Right lobe of liver (tissue), 4 donors: ENCODE data around the gene TUBGCP2.

Experiments used
- POLR2A ChIP-seq: fragments of 450-650 bp; IDR thresholded peaks from one replicate; pipeline ENCODE4 v1.6.1; 2017; ENCODE audit warnings: antibody characterized with exemption, mild to moderate bottlenecking
- TF ChIP-seq, protein P1 (sequence below), 4 donors: fragments of 200-600 bp in 3 of 4; fragments of 450-650 bp in 1 of 4; IDR thresholded peaks; one replicate each; pipeline versions ENCODE4 v1.5.1 to v1.8.0; 2016 to 2022; ENCODE audit warnings: antibody characterized with exemption in 4 of 4, mild to moderate bottlenecking in 2 of 4
- donor health status: DM: no; HTN: no; CAD: no.
- donor health status: DM: no; HTN: no; CAD: no.
- donor health status: DM: no; HTN: yes; CAD: no.

GRCh38 chr10:133353988-133354605 is 45.4 kb upstream of the TUBGCP2 start:
- TF ChIP-seq, protein P1, sequence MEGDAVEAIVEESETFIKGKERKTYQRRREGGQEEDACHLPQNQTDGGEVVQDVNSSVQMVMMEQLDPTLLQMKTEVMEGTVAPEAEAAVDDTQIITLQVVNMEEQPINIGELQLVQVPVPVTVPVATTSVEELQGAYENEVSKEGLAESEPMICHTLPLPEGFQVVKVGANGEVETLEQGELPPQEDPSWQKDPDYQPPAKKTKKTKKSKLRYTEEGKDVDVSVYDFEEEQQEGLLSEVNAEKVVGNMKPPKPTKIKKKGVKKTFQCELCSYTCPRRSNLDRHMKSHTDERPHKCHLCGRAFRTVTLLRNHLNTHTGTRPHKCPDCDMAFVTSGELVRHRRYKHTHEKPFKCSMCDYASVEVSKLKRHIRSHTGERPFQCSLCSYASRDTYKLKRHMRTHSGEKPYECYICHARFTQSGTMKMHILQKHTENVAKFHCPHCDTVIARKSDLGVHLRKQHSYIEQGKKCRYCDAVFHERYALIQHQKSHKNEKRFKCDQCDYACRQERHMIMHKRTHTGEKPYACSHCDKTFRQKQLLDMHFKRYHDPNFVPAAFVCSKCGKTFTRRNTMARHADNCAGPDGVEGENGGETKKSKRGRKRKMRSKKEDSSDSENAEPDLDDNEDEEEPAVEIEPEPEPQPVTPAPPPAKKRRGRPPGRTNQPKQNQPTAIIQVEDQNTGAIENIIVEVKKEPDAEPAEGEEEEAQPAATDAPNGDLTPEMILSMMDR (IDR thresholded peaks at IDR 0.05), result no peak
- TF ChIP-seq POLR2A, result no peak
